ENCODE data around the gene CFHR4. TPM values are rescaled to one million over a fixed set of nuclear protein-coding genes. Genes with fewer than 3 reads are reported as not detected.

Gene CFHR4
- not detected in 2 replicates for total RNA-seq

DNA sequence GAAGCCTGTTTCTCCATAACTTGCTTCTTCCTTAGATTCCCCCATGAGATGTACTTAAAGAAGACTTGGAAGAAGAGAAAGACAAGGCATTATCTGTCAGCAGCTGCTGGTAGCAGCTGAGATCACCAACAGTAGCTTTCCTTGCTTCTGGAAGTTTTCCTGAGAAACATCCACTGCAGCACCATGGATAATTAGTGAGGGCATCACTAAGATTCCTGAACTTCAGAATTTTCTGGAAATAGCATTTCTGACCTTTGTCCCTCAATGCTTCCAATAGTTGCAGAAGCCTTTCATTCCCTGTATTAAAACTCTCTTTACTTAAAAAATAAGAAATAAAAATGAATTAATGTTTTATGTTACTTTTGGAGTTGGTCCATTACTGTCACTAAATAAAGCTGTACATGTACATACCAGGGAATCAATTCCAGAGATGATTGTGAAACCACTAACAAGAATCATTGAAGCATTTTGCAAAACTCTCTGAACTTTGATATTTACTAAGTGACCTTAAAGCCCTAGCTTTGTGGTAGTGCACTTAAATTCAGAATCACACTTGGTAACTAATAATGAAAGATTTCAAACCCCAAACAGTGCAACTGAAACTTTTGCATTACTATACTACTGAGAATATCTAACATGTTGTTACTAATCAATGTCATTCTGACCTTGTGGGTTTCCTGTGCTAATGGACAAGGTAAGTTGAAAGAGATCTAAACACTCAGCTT, at the start of gene CFHR4:
Gene CFHR4, plus strand, starts transcription at position 538 of the 725 bp plus-strand sequence. Its CDS starts 99 bp downstream, at position 637.

DNA sequence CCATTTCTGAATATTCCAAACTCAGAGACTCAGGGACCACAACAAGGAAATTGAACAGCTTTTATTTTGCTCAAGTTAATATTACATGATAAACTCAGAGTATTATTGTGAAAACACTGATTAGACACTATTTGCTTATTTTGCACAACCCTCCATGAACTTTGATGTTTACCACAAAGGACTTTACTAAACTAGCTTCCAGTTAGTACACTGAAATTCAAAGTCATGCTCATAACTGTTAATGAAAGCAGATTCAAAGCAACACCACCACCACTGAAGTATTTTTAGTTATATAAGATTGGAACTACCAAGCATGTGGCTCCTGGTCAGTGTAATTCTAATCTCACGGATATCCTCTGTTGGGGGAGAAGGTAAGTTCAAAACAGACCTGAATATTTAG, 55.7 kb downstream of the CFHR4 start, which contains the start of gene CFHR2:
Gene CFHR2, plus strand, starts transcription at position 171 of the 400 bp plus-strand sequence. Its CDS starts 143 bp downstream, at position 314.

Other genes starting within 250 kb of the CFHR4 start
- 27.4 and 59.4 TPM in 2 replicates for gene CFH, start 236.0 kb upstream of the CFHR4 start, total RNA-seq
- not detected in 2 replicates for gene CFHR3, start 113.2 kb upstream of the CFHR4 start, total RNA-seq
- gene CFHR1, start 68.3 kb upstream of the CFHR4 start, total RNA-seq = 0.16 TPM in 1 of 2 replicates, not detected in the other
- gene CFHR2, start 55.7 kb downstream of the CFHR4 start, total RNA-seq = not detected in 2 replicates
- not detected in 2 replicates for gene CFHR5, start 89.5 kb downstream of the CFHR4 start, total RNA-seq
- not detected in 2 replicates for gene F13B, start 179.2 kb downstream of the CFHR4 start, total RNA-seq

All from hair follicle dermal papilla cell (primary cell).